GM18499 (cell line): ENCODE results near the gene KCNAB1.

ENCODE experiments used
- ATAC-seq: cut with Tn5 transposase; IDR thresholded peaks from one replicate; pipeline ENCODE4 v1.9.1; 2021; ENCODE audit warnings: moderate number of reproducible peaks; ENCODE audit not compliant: insufficient read depth, unreplicated experiment

The KCNAB1 gene

DNA sequence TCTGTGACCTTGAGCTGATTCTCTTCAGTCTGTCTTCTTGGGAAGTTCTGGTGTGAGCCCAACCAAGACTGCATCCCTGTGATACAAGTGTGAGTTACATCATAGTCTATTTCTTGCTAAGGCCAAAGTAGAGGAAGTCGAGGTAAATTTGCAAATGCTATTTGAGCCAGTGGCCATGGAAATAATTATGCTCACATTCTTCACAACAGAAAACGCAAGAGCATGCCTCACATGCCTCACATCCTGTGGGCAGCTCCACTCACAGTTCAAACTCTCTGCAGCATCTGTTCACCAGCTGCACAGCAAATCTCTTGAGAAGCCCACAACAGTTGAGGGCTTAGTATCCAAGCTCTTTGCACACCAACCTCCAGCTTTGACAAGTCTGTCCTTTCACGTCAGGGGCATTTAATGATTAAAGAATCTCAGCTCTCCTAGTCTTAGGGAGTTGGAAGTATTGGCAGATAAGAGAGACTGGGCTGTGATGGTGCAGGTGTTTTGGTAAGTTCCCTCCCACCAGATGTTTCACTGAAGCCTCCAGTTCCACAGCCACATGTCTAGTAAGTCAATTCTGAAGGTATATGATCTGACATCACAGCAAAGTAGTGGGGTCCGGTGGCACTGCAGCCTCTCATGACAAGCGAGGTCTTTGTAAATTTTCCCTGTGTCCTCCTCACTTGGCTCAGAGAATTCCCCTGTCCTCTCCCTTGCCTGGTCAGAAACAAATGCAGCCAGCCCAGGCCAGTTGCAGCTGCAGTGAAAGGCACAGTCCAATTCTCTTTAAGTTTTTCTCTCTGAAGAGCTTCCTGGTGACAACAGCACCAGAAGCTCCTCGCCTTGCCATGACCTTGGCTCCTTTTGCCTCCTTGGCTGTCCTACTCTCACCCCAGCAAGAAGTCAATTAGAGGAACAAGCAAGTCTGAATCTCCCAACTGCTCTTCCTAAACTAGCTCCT, 268.4 kb downstream of the KCNAB1 start:
- ATAC-seq, result no peak

DNA sequence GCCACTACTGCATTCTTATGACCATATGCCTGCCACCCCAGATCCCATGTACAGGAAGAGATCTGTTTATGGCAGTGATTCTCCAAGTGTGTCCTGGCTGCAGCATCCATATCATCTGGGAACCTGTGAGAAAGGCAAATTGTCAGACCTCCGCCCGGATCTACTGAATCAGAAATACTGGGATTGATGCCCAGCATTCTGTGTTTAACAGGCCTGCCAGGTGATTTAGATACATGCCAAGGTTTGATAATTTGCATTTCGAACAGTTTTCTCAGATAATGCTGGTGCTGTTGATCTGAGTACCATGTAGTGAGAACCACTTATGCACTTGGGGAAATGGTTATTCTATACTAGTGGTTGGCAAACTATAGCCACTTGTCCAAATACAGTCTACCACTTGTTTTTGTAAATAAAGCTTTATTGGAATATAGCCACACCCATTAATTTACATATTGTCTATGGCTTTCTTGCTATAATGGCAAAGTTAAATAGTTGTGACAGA, 269.1 kb downstream of the KCNAB1 start:
- ATAC-seq, result no peak

DNA sequence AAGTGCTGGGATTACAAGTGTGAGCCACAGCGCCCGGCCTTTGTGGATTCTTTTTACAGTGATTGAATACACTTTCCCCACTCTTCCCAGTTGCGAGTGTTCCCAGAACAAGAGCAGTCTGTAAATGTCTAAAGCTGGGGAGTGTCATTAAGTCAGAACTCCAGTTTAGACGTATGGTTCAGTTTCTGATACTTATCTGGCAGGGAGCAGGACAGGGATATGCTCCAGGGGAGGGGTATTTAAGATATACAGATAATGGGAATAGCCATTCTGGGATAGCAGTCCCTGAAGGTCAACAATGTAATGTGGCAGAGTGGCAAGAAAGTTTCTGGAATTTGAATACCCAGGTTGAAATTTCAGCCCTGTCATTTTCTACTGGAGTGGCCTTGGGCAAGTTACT, 270.5 kb downstream of the KCNAB1 start:
- no peak for ATAC-seq

DNA sequence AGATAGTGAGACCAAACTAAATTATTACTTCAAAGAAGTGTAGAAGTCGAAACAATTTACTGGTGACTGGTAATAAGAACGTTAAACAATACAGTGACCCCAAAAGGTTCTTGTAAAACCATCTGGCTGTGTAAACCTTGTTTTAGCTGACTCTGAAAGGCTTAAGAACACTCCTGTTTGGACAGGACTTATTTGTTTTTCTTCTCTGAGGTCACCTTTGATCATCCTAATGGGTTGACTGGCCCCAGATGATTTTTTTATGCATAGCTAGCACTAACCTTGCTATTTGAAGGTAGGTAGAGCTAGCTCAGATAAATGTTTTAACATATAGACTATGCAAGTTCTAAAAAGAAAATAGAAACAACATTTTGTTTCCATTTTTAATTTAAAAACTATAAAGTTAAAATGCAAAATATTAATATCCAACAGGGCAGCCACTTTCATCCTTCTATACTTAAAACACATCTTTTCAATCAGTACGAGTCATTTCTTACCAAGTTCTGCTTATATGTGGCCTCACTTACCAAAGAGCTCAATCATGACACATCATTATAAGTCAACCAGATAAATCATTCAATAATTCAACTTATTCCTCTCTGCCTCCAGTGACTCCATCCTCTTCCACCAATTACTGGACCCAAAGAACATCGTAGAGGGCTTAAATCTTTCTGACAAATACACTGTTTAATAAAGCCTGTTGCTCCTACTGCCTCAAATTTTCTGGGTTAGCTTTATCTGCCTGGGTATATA, 275.8 kb downstream of the KCNAB1 start:
- no peak for ATAC-seq

DNA sequence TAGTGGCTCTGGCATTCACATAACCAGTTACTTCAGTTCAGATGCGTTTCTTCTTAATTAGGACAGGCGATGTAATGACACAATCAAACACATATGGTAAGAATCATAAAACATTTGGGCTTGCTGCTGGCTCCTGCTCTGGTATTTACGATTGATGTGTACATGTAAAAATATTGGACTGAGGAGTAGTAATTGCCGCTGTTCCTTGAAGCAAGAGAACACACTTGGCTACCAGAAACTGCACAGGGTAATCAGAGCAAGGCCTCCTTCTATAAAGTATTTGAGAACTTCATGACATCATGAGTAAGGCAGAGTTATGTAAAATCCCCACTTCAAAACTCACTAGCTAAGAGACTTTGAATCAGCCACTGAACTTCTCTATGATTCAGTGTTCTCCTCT, 276.5 kb downstream of the KCNAB1 start:
- no peak for ATAC-seq

DNA sequence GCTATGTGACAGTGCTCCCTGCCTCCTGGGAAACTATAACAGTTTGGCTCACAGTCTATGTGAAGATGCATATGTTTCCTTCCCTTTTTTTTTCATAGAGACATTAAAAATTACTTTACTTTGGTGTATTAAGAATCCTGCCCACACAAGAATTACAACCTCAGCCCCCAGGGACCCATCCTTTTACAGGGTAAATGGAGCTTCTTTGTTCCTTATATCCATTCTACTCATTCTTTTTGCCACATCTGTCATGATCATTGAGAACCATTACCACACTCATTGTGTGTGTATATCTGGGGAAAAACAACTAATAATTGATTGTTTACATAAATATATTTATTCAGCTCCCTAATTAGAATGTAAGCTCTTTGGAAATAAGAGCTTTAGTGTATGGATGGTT, 277.2 kb downstream of the KCNAB1 start:
- ATAC-seq, result no peak

DNA sequence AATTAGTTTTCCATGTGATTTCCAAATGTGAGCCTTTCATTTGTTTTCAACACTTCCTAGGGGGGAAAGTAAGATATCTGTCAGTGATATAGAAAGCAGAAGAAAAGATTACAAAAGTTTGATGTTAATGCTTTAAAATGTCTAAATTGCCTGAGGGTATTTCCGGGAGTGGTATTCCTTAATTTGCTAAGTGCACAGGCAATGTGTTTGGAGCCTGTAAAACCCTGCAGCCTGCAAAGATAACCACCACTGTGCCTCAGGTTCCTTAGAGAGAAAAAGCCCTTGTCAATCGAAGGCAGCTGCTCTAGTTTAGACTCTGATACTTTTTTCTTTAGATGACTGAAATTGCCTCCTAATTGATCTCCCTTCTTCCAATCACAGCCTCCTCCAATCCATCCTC, 279.7 kb downstream of the KCNAB1 start:
- ATAC-seq, result no peak

DNA sequence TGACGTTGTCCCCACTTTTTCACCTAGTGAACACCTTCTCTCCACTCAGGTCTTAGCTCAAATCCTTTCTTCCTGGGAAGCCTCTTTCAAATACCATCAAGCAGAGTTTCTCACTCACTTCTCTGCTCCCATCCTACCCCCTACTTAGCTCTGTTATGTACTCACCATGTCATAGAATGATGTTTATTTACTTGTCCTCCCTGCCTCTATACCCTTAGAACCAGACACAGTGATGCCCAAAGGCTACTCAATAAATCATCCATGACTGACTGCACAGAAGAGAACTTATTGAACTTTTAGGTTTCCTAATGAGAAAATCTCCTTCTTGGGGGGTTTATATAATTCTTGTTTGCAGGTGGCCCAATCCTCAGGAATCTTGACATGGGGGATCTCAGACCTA, 280.4 kb downstream of the KCNAB1 start:
- ATAC-seq, result no peak

DNA sequence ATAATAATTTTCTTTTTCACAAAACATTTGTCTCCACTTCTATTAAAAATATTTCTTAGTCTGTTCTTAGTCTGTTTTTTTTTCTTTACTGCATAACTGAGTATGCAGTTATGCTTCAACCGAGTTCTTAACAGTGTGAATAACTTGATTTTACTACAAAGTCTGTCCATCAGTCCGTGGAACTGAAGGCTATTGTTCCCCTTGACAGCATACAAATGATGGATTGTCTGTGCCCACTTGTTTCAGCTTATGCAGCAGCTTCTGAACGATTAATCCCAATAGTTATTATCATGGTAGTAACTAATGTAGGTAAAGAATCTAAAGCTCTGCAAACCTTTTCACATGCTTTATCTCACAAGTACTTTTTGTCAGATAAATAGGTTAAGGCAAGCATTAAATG, 283.8 kb downstream of the KCNAB1 start:
- no peak for ATAC-seq

DNA sequence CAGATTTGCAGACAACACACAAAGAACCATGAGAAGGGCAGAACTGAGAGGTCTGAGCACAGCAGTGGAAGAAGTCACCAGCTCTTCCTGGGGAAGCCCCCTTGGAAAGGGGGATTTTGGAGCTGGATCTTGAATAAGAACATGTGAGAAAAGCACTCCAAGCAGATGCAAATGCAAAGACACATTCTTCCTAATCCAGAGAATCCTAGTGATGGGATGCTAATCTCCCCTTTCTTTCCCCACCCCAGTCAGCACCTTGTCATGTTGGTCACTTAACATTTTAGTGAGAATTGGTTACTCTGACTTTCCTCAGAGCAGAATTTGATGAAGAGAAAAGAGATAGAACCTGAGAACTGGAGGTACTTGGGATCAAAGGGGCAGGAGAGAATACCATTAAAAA, 286.0 kb downstream of the KCNAB1 start:
- ATAC-seq, result no peak

DNA sequence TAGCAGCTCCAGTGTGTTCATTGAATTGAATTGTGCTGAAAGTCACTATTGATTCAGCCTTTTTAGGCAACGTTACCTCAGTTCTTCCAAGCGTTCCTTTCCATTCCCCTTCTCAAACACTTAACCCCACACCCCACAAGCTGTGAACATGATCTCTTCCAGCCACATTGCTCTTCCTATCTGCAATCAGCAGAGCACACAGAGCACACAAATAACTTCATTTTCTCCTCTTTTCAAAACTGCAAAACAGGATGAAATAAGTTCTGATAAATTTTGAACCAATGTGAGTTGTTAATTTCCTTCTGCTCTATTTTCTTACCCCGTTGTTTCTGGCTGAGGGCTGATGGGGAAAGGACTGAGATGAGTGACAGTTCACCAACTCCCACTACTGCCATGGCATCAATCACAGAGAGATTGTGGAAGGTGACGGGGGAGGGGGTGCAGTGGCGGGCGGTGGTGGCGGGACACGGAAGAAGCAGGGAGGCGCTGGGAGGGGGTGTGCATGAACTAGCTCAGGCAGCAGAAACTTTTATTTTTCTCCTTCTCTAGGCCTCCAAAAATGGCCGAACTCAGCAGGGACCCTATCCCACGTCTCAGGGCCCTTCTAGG, 287.3 kb downstream of the KCNAB1 start:
- ATAC-seq, result no peak

DNA sequence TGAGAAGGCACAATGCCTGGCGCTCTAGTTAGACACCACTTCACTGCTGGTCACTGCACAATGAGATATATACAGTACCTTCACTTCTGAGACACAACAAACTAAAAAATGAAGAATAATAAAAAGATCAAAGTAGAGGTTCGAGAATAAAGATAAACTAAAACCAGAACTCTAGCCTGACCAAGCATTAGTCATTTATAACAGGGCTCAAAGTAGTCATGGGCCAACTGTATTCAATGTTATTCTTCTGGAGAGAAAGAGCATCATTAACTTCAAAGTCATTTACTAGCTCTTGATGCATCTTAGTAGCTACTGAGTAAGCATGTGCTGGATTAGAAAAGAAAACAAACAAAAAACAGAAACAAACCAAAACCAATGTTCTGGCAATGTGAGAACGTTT, 289.3 kb downstream of the KCNAB1 start:
- no peak for ATAC-seq

DNA sequence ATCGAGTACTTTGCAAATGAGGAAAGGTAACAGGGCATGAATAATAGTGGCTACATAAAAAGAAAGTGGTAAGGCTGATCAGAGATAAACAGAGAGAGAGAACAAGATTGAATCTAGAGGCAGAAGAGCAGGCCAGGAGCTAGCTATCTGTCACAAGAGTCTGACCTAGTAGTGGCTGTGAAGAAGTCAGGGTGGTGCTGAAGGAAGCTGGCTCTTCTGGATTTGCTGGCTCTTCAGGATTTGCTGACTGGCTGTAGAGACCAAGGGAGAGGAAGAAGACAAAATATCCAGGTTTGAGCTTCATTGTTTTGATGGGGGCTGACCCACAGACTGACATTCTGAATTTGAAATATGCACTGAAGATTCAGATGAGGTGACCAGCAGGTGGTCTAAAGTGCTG, 292.2 kb downstream of the KCNAB1 start:
- no peak for ATAC-seq

DNA sequence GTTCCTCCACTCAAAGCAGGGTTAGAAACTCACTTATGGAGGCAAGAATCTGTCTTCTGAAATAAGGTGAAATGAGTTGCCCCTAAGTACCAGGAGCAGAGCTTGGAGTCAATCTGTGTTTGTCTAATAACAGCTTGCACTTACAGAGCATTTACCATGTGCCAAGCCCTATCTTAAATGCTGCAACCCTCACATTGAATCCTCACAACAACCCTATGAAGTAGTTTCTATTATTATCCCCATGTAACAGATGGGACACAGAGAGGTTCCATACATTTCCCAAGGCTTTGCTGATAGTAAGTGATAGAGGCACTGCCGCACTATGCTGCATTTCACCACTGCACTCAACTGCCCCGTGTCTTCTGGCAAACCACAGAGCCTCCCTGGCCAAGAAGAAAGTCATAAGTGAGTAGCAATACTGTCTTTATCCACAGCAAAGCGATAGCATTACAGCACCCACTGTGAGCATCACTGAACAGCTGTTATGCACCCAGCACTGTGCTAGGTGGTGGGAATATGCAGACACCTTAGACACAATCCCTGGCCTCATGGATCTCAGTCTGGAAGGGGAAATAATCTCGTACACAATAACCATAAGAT, 293.0 kb downstream of the KCNAB1 start:
- ATAC-seq, result no peak

DNA sequence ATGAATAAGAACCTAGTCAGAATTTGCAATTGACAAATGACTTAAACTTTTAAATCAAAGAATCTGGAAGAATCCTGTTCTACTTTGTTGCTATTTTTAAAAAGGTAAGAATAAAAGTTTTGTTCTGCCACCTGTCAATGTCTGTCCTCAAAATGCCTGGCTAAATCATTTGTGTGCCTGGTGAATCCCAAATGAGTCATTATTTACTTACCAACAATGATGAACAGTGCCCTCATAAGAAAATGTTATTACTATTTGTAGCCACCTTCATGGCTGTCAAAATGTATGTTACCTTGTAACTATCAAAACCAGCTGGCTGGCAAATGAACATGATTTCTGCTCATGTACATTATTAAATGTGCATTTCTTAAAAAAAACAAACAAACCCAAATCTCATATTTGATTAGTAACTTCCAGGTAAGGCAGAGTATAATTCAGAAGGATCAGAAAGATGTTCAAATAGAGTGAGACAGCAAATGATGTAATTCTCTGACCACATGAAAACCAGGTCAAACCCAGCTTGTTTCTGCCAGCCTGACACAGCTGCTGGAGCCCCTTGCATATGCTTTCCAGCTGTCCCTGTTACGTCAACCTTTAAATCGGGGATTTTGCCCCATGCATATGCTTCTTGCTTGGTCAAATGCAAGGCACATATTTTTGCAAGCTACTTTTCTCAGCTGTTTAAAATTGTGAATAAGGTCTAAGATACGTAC, 296.6 kb downstream of the KCNAB1 start:
- no peak for ATAC-seq

DNA sequence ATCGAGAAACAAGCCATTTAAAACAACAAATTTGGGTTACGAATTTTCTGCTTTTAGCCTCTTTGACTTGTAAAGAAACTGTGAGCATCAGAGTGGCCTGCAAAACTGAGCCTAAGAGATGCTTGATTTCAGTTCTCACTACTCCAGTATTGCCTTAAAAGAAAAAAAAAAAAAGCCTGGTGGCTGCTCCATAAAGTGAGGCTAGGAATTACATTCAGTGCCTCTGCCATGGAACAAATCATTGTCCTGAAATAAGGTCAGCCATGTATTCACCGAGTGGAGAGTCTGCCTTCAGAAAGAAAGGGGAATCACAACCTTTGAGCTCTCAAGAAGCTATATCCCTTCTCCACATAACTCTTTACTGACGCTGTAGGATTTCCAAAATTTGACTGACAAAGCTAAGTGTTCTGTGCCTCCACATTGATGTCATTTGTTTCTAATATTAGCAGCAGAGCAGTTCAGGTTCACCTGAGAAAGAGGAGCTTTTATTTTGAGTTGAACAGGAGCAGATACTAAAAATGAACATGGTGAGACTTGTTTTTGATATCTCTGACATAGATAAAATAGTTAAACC, 297.3 kb downstream of the KCNAB1 start:
- no peak for ATAC-seq

DNA sequence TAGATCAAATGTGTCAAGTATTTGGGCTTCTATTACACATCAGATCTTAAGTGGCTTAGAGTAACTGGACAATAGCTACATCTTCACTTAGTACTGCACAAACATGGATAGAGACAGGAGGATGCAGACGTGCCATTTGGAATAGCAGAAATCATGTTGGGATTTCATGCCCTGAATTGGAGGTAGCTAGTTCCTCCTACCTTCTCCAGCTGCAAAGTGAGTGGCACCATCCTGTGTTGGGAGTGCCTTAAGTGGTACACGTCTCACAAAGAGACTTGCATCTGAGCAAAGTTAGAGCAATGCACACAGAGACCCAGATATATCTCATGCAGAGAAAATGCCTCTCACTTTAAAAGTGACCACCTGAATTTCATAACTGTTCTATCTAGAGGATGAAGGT, 298.1 kb downstream of the KCNAB1 start:
- ATAC-seq, result no peak

DNA sequence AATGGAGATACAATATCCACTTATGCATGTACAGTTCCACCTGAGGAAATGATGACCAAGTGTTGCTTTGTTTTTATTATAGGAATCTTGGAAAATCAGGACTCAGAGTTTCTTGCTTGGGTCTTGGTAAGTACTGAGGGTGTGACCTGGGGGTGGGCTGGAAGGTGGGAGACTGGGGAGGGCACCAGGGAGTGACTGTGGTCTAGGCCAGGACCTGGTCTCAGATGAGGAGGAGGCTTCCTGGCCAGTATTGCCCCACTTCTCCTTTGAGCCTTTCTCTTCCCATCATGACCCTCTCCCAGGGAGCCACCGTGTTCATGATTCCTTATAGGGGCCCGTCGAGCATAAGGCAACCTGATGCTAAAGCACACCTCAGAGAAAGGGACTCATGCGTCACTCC, 301.2 kb downstream of the KCNAB1 start:
- no peak for ATAC-seq

DNA sequence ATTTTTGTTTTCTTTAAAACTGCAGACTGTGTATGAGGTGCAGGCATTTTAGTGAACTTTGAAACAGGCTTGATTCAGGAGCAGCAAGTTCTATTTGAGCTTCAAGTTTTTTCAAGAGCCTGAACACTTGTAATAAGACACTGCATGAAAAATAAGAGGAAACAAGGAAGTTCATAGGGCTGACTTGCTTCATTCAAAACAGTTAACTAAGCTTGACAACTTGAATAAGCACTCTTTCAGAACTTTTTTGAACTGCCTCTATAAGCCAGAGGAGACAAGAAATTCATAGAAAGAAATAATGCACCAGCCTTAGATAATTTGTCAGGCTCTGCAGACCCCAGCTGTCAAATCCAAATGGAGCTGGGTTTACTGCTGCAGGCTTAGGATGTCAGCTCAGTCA, 304.4 kb downstream of the KCNAB1 start:
- no peak for ATAC-seq

DNA sequence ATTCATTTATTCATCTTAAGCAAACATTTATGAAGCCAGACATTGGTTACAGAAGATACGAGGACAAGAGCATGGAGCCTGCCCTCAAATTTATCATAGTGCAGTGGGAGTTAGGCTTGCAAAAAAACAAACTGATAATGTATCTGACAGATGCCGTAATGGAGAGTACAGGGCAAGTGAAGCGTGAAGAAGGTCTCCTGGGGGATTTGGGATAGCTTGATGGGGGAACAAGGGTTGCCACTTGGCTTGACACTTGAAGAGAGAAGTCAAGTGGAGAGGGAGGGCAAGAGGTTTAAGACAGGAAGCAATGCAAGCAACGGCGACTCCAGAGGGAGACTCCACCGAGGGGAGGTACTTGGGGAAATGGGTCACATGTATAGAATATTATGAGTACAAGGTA, 305.3 kb downstream of the KCNAB1 start:
- no peak for ATAC-seq
